Renal cortical epithelial cell (primary cell): ENCODE results near the gene BCORL1. TPM values are rescaled to one million over a fixed set of nuclear protein-coding genes. Genes with fewer than 3 reads are reported as not detected.

Experiments
- DNase-seq: peaks from one replicate; pipeline ENCODE4 v3.0.0-alpha.2; 2011; ENCODE audit warnings: low read depth
- total RNA-seq: library from RNA; depleted of rRNA; stranded (reverse); fragments of >200 nt; gene quantifications from 2 replicates; pipeline ENCODE4 v1.2.3, GENCODE V29; 2014

The BCORL1 gene
- total RNA-seq, 1 donor from 2014 or later = 9.4 TPM

- DNase-seq = no peak
These were observed 74.8 kb downstream of the BCORL1 start for GRCh38 chrX:130057209-130057608.

- no peak for DNase-seq
These were observed 76.2 kb downstream of the BCORL1 start for GRCh38 chrX:130058652-130059051.

GRCh38 chrX:130060122-130061069 is 78.0 kb downstream of the BCORL1 start:
- DNase-seq = peak; percentile 10

GRCh38 chrX:130066975-130067615 is 84.7 kb downstream of the BCORL1 start:
- DNase-seq = no peak

- DNase-seq = no peak
These were observed 89.3 kb downstream of the BCORL1 start for GRCh38 chrX:130071611-130072344.

- no peak for DNase-seq
These were observed 89.9 kb downstream of the BCORL1 start for GRCh38 chrX:130072345-130072740.

- no peak for DNase-seq
These were observed 93.3 kb downstream of the BCORL1 start for GRCh38 chrX:130075777-130076176.

GRCh38 chrX:130079824-130080406 is 97.5 kb downstream of the BCORL1 start:
- DNase-seq = peak; percentile 42

GRCh38 chrX:130080791-130081367 is 98.4 kb downstream of the BCORL1 start:
- no peak for DNase-seq

GRCh38 chrX:130081421-130082045 is 99.1 kb downstream of the BCORL1 start:
- DNase-seq = no peak

GRCh38 chrX:130082244-130083106 is 100.0 kb downstream of the BCORL1 start:
- no peak for DNase-seq

- no peak for DNase-seq
These were observed 100.7 kb downstream of the BCORL1 start for GRCh38 chrX:130083107-130083490.

GRCh38 chrX:130083656-130084382 is 101.4 kb downstream of the BCORL1 start:
- DNase-seq = no peak

GRCh38 chrX:130084631-130085237 is 102.3 kb downstream of the BCORL1 start:
- no peak for DNase-seq

GRCh38 chrX:130085551-130086446 is 103.4 kb downstream of the BCORL1 start:
- DNase-seq = no peak

- DNase-seq = no peak
These were observed 104.2 kb downstream of the BCORL1 start for GRCh38 chrX:130086447-130087206.

- DNase-seq = no peak
These were observed 107.9 kb downstream of the BCORL1 start for GRCh38 chrX:130090364-130090763.
